ENCODE results near the gene ZNF362. TPM values are rescaled to one million over a fixed set of nuclear protein-coding genes. Genes with fewer than 3 reads are reported as not detected.

Gene ZNF362
- total RNA-seq, 2 donors from 2014 or later, result 25.3 to 55.4 TPM

- DNase-seq (ENCODE audit: low spot score) (peak; percentile 62), ATAC-seq (ENCODE audit: insufficient number of reproducible peaks, low FRiP score, low read depth) (peak; percentile 70)
- Histone ChIP-seq H3K4me1 (ENCODE audit: control insufficient read depth in 1 of 2, low read depth in 2 of 2) (peaks cover 20 to 36% of the 10 kb centered on the region in 2 donors), H3K27ac (peak overlapping the region; percentile 74 to 84), H3K9me3 (no peaks in the 10 kb centered on the region), H3K27me3 (replicated peaks; ENCODE audit: insufficient read depth) (no peaks in the 10 kb centered on the region), H3K4me3 (peak overlapping the region; percentile 88), H3K36me3 (peaks cover 3% of the 10 kb centered on the region)
- TF ChIP-seq, protein P1, sequence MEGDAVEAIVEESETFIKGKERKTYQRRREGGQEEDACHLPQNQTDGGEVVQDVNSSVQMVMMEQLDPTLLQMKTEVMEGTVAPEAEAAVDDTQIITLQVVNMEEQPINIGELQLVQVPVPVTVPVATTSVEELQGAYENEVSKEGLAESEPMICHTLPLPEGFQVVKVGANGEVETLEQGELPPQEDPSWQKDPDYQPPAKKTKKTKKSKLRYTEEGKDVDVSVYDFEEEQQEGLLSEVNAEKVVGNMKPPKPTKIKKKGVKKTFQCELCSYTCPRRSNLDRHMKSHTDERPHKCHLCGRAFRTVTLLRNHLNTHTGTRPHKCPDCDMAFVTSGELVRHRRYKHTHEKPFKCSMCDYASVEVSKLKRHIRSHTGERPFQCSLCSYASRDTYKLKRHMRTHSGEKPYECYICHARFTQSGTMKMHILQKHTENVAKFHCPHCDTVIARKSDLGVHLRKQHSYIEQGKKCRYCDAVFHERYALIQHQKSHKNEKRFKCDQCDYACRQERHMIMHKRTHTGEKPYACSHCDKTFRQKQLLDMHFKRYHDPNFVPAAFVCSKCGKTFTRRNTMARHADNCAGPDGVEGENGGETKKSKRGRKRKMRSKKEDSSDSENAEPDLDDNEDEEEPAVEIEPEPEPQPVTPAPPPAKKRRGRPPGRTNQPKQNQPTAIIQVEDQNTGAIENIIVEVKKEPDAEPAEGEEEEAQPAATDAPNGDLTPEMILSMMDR (IDR thresholded peaks at IDR 0.05), result no peak
Measured at GRCh38 chr1:33349778-33350610, 93.7 kb downstream of the ZNF362 start.

Other genes with a start within 250 kb of the ZNF362 start
- gene AK2, start 219.6 kb upstream of the ZNF362 start, total RNA-seq, result 100 to 1,000 TPM; 106 to 253 TPM
- 1 to 10 TPM; 5.6 to 6.2 TPM for gene AZIN2, start 175.3 kb upstream of the ZNF362 start, total RNA-seq
- gene TRIM62, start 74.4 kb upstream of the ZNF362 start, total RNA-seq, result 10 to 100 TPM; 13.0 to 14.0 TPM
- under 1 TPM; 0.54 to 0.71 TPM for gene A3GALT2, start 64.6 kb downstream of the ZNF362 start, total RNA-seq
- gene PHC2, start 174.6 kb downstream of the ZNF362 start, total RNA-seq, result 100 to 1,000 TPM; 174 to 238 TPM
- 10 to 100 TPM in 1 of 2 donors, 1 to 10 TPM in 1; 7.6 to 15.4 TPM for gene ZSCAN20, start 216.2 kb downstream of the ZNF362 start, total RNA-seq

Data from thoracic aorta (tissue), 2 donors.